ENCODE measurements around the gene LRP1-AS. TPM values are rescaled to one million over a fixed set of nuclear protein-coding genes. Genes with fewer than 3 reads are reported as not detected.
"Not testable (repeated sequence)": the region's sequence is repeated elsewhere in the genome, so short reads cannot be mapped to it uniquely, and the experiment has no call there.

LRP1-AS gene
- polyA plus RNA-seq, 3 donors from 2014 or later: not detected

DNA sequence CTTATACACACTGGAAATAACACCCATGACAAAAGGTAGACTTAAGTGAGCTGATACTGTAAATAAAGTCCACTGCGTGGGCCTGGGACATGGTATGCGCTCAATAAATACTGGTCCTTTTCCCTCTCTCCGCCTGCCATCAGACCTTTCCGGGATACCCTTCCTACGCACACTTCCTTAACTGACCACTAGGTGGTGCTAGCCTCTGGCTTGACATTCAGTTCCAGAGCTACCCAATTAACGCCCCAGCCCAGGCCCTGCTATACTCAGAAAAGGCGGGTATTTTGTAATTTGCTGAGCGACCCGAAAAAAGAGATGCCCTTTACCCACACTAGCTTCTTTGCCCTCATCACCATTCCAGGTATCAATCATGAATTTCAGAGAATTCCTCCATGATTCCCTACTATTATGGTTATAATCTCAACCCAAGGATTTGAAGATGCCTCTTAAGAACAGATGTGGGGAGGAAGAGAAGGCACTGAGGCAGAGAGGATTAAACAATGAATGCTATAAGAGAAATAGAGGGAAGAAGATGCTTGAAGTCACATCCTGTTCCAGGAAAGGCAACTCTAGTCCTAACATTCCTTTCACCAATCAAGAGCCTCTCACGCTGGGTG, 23.1 kb downstream of the LRP1-AS start:
- no peak overlapping the region for H3K4me3 Mint-ChIP-seq
- H3K4me1 Mint-ChIP-seq: peaks cover 5 to 7% of the 10 kb centered on the region in 2 donors
- peak; percentile 66 to 74 (median 72) for DNase-seq
- H3K36me3 Mint-ChIP-seq: peaks cover 0 to 3% (median 0%) of the 10 kb centered on the region in 3 donors
- H3K27ac Mint-ChIP-seq: no peak overlapping the region
- peaks cover 5 to 9% (median 7%) of the 10 kb centered on the region in 3 donors for H3K27me3 Mint-ChIP-seq (ENCODE audit: low read depth in 3 of 3)
- no peaks in the 10 kb centered on the region for H3K9me3 Mint-ChIP-seq

DNA sequence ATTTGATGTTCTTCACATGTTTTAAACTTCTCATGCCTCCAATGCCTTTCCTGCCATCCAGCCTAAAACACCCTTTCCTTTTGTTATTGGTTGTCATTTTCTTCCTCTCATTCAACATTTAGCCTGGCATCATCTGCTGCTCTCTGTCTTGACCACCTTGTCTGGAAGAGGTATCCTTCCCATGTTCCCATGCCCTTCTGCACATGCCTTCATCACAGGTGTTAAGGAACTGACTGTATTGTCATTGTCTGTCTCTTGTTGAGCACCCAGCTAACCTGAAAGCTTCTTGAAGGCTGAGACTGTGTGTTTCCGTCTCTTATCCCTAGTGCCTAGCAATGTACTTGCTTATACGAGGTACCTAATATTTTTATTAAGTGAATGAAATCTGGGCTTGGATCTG, 23.6 kb downstream of the LRP1-AS start:
- Mint-ChIP-seq H3K36me3 (peaks cover 0 to 3% (median 0%) of the 10 kb centered on the region in 3 donors), H3K4me3 (no peak overlapping the region), H3K4me1 (peaks cover 5 to 7% of the 10 kb centered on the region in 2 donors), H3K9me3 (no peaks in the 10 kb centered on the region), H3K27ac (peak overlapping the region in 2 of 6 donors; percentile 21 to 76), H3K27me3 (ENCODE audit: low read depth in 3 of 3) (peaks cover 5 to 9% (median 7%) of the 10 kb centered on the region in 3 donors)
- DNase-seq: no peak

GRCh38 chr12:57120718-57121117, 26.7 kb downstream of the LRP1-AS start:
- H3K27me3 Mint-ChIP-seq (ENCODE audit: low read depth in 3 of 3); DNase-seq; H3K36me3 Mint-ChIP-seq; H3K4me1 Mint-ChIP-seq; H3K9me3 Mint-ChIP-seq; H3K4me3 Mint-ChIP-seq; H3K27ac Mint-ChIP-seq: not testable (repeated sequence)

DNA sequence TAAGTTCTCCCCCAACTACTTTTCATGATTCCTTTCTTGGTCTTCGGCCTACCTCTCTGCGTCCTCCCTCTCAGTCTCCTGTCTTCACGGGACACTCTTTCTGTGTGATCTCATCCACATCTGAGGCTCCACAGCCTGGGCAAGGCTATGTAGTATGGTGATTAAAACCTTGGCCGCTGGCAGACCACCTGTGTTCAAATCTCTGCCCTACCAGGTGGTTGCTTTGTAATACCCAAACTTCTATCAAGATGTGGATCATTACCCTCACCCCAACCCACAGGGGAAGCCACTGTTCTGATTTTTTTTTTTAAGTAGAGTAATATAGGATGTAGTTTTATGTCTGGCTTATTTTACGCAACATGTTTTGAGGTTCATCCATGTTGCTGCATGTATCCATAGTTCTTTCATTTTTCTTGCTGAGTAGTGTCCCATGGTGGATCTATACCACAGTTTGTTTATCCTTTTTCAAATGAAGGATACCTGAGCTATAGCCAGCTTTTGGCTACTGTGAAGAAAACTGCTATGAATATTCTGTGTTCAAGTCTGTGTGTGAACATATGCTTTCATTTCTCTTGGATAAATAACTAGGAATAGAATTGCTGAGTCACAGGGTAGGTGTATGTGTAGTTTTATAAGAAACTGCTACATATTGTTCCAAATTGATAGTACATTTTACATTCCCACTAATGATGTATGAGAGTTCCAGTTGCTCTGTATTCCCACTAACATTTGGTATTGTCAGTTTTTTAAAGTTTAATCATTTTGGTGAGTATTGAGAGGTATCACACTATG, 27.9 kb downstream of the LRP1-AS start:
- peaks cover under 1 to 6% (median 5%) of the 10 kb centered on the region in 3 donors for H3K27me3 Mint-ChIP-seq (ENCODE audit: low read depth in 3 of 3)
- no peaks in the 10 kb centered on the region for H3K9me3 Mint-ChIP-seq
- H3K27ac Mint-ChIP-seq: no peak overlapping the region
- peaks cover 0 to 3% (median 0%) of the 10 kb centered on the region in 3 donors for H3K36me3 Mint-ChIP-seq
- H3K4me1 Mint-ChIP-seq: no peaks in the 10 kb centered on the region
- no peak overlapping the region for H3K4me3 Mint-ChIP-seq
- DNase-seq: no peak

DNA sequence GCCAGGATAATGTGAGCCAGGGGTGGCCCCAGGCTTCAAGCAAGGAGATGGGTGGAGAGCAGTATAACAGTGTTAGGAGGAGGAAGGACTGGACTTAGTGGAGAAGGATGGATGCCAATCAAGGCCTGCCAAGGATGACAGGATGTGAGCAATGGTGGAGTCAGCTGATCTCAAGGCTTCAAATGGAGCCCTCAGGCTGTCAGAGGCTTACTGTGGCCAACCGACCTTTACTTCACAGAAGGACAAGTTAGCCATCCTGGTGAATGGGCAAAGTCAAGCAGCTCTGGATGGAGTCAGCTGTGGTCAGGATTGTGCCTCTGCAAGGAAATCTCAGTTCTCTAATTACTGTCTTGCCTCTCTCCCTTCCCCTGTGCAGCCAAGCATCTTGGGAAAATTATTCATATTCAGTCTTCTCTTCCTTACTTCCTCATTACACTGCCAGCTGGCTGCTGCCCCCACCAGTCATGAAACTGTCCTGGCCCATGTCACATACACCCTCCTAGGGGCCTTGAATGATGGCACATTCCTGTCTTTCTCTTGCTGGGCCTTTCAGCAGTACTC, 28.6 kb downstream of the LRP1-AS start:
- DNase-seq: no peak
- Mint-ChIP-seq H3K27ac (no peak overlapping the region), H3K36me3 (peaks cover 0 to 2% (median 0%) of the 10 kb centered on the region in 3 donors), H3K27me3 (ENCODE audit: low read depth in 3 of 3) (peaks cover 0 to 6% (median 5%) of the 10 kb centered on the region in 3 donors), H3K4me3 (no peak overlapping the region), H3K4me1 (no peaks in the 10 kb centered on the region), H3K9me3 (no peaks in the 10 kb centered on the region)

GRCh38 chr12:57116580-57117281, 30.7 kb downstream of the LRP1-AS start:
- H3K4me3 Mint-ChIP-seq: no peak overlapping the region
- H3K27ac Mint-ChIP-seq: peak overlapping the region in 1 of 6 donors; percentile 8

DNA sequence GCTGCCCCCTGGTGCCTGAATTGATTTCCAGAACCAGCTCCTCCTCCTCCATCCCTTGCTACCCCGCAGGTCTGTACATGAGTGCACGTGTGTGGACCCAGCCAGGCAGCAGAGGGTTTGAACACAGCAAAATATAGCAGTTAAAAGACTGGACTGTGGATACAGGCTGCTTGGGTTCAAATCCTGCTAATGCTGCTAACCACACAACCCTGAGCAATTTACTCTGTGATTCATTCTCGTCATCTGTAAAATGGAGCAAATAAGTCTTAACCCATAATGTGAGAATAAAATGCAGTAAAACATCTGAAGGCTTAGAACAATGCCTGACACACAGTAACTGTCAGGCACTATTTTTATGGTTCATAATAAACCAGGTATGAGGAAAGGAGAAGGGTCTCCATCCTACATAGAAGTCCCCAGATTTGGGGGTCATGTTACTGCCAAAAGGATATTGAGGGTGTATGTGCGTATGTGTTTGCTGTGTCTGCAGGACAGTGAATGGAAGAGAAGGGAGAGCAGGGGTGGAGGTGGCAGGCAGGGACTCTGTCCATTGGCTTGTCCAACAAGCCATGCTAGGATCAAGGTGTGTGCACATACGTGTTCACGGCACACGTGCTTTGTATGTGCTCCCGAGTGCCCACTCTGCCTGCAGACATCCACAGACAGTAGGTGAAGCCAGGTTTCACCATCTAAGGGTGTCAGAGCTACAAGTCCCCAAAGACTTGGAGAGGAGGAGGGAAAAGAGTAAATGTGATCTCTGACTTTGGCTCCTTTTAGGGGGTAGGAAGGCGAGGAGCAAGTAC, 34.7 kb downstream of the LRP1-AS start:
- DNase-seq: no peak
- H3K36me3 Mint-ChIP-seq: peaks cover 2 to 6% (median 3%) of the 10 kb centered on the region in 3 donors
- H3K9me3 Mint-ChIP-seq: peaks cover 0 to 4% (median 0%) of the 10 kb centered on the region in 6 donors
- peak overlapping the region; percentile 92 to 100 (median 96) for H3K4me3 Mint-ChIP-seq
- peak overlapping the region; percentile 91 to 99 (median 98) for H3K27ac Mint-ChIP-seq
- H3K27me3 Mint-ChIP-seq (ENCODE audit: low read depth in 3 of 3): peaks cover 16 to 23% (median 22%) of the 10 kb centered on the region in 3 donors
- peaks cover 42 to 44% of the 10 kb centered on the region in 2 donors for H3K4me1 Mint-ChIP-seq

More at GRCh38 chr12:57116580-57117281, 30.7 kb downstream of the LRP1-AS start:
- H3K9me3 Mint-ChIP-seq: peaks cover 0 to 4% (median 0%) of the 10 kb centered on the region in 6 donors
- H3K4me1 Mint-ChIP-seq: peaks cover 11% of the 10 kb centered on the region in 2 donors
- H3K36me3 Mint-ChIP-seq: no peaks in the 10 kb centered on the region
- DNase-seq: no peak
- H3K27me3 Mint-ChIP-seq (ENCODE audit: low read depth in 3 of 3): peaks cover 6 to 11% (median 9%) of the 10 kb centered on the region in 3 donors

GRCh38 chr12:57111031-57111734, 36.2 kb downstream of the LRP1-AS start, which contains the start of gene STAT6:
TSS of gene STAT6 (minus strand) at chr12:57111362. CDS start at chr12:57108278, 3,084 bp downstream.
- Mint-ChIP-seq H3K27ac (peak within 1 kb of the TSS; percentile 91 to 99 (median 98)), H3K27me3 (ENCODE audit: low read depth in 3 of 3) (peaks cover 16 to 23% (median 19%) of the 10 kb centered on the region in 3 donors), H3K36me3 (peaks cover 7 to 16% (median 14%) of the 10 kb centered on the region in 3 donors), H3K9me3 (peaks cover 0 to 4% (median 0%) of the 10 kb centered on the region in 6 donors), H3K4me1 (peaks cover 52 to 56% of the 10 kb centered on the region in 2 donors), H3K4me3 (peak within 1 kb of the TSS; percentile 92 to 100 (median 96))
- DNase-seq: peak; percentile 84 to 89 (median 86)

- H3K4me1 Mint-ChIP-seq: peaks cover 52 to 56% of the 10 kb centered on the region in 2 donors
- H3K9me3 Mint-ChIP-seq: peaks cover 0 to 4% (median 0%) of the 10 kb centered on the region in 6 donors
- DNase-seq: peak; percentile 49 to 57 (median 51)
- peaks cover 14 to 23% (median 17%) of the 10 kb centered on the region in 3 donors for H3K27me3 Mint-ChIP-seq (ENCODE audit: low read depth in 3 of 3)
- H3K36me3 Mint-ChIP-seq: peaks cover 7 to 17% (median 15%) of the 10 kb centered on the region in 3 donors
- peak overlapping the region; percentile 92 to 100 (median 96) for H3K4me3 Mint-ChIP-seq
- peak overlapping the region; percentile 91 to 99 (median 98) for H3K27ac Mint-ChIP-seq
Measured at GRCh38 chr12:57110104-57111030, 37.1 kb downstream of the LRP1-AS start.

- Mint-ChIP-seq H3K4me1 (peaks cover 56 to 61% of the 10 kb centered on the region in 2 donors), H3K36me3 (peaks cover 7 to 21% (median 15%) of the 10 kb centered on the region in 3 donors)
- DNase-seq: no peak
Measured at GRCh38 chr12:57109207-57110103, 38.0 kb downstream of the LRP1-AS start.

More at GRCh38 chr12:57109207-57110103, 38.0 kb downstream of the LRP1-AS start:
- H3K4me3 Mint-ChIP-seq: peak overlapping the region; percentile 92 to 100 (median 96)
- H3K27ac Mint-ChIP-seq: peak overlapping the region; percentile 91 to 99 (median 98)
- peaks cover 14 to 23% (median 17%) of the 10 kb centered on the region in 3 donors for H3K27me3 Mint-ChIP-seq (ENCODE audit: low read depth in 3 of 3)
- peaks cover 0 to 4% (median 0%) of the 10 kb centered on the region in 6 donors for H3K9me3 Mint-ChIP-seq
